Islet precursor cell (in vitro differentiated cells): ENCODE data around the gene LDLRAP1.
A peak's percentile ranks its signal among the peaks of the same experiment; 100 is the strongest.
"Not testable (repeated sequence)": the region's sequence is repeated elsewhere in the genome, so short reads cannot be mapped to it uniquely, and the experiment has no call there.

Source experiments
- DNase-seq: peaks from one replicate; pipeline ENCODE4 v3.0.0-alpha.2; 2018

The LDLRAP1 gene

GRCh38 chr1:25579292-25580252 is 36.2 kb downstream of the LDLRAP1 start:
- no peak for DNase-seq

- DNase-seq: peak; percentile 49
These were observed 37.5 kb downstream of the LDLRAP1 start for GRCh38 chr1:25580927-25581326.

GRCh38 chr1:25581764-25582163 is 38.4 kb downstream of the LDLRAP1 start:
- no peak for DNase-seq

GRCh38 chr1:25583519-25584370 is 40.3 kb downstream of the LDLRAP1 start:
- DNase-seq: no peak

- DNase-seq: peak; percentile 94
These were observed 42.8 kb downstream of the LDLRAP1 start for GRCh38 chr1:25586181-25586588.

- no peak for DNase-seq
These were observed 43.9 kb downstream of the LDLRAP1 start for GRCh38 chr1:25587290-25587689.

GRCh38 chr1:25588224-25588623 is 44.8 kb downstream of the LDLRAP1 start:
- peak; percentile 75 for DNase-seq

GRCh38 chr1:25588786-25589185 is 45.4 kb downstream of the LDLRAP1 start:
- DNase-seq: not testable (repeated sequence)

- peak; percentile 78 for DNase-seq
These were observed 46.9 kb downstream of the LDLRAP1 start for GRCh38 chr1:25590096-25590824.

- no peak for DNase-seq
These were observed 50.5 kb downstream of the LDLRAP1 start for GRCh38 chr1:25593861-25594260.

GRCh38 chr1:25594971-25595370 is 51.6 kb downstream of the LDLRAP1 start:
- DNase-seq: no peak

GRCh38 chr1:25596641-25597040 is 53.2 kb downstream of the LDLRAP1 start:
- DNase-seq: not testable (repeated sequence)

- DNase-seq: no peak
These were observed 55.5 kb downstream of the LDLRAP1 start for GRCh38 chr1:25598879-25599278.

- DNase-seq: no peak
These were observed 56.7 kb downstream of the LDLRAP1 start for GRCh38 chr1:25599969-25600610.

GRCh38 chr1:25600971-25601699 is 57.7 kb downstream of the LDLRAP1 start:
- DNase-seq: not testable (repeated sequence)

- not testable (repeated sequence) for DNase-seq
These were observed 60.6 kb downstream of the LDLRAP1 start for GRCh38 chr1:25603779-25604538.

- DNase-seq: no peak
These were observed 63.7 kb downstream of the LDLRAP1 start for GRCh38 chr1:25607123-25607522.

GRCh38 chr1:25608488-25609178 is 65.2 kb downstream of the LDLRAP1 start:
- peak; percentile 85 for DNase-seq

GRCh38 chr1:25609921-25610320 is 66.5 kb downstream of the LDLRAP1 start:
- DNase-seq: peak; percentile 73
